Stomach (tissue), 4 donors: ENCODE results near the gene FGF14.

Experiments used
- POLR2A ChIP-seq, 4 donors: fragments of 450-650 bp; IDR thresholded peaks; one replicate each; pipeline ENCODE4 v1.6.1; 2016; ENCODE audit warnings: antibody characterized with exemption in 4 of 4, control low read depth in 2 of 4, mild to moderate bottlenecking in 1 of 4, moderate library complexity in 1 of 4
- POLR2AphosphoS5 ChIP-seq, 3 donors: sonication (generic); formaldehyde crosslinking; IDR thresholded peaks; one replicate each; pipeline ENCODE4 v1.6.1; 2016; ENCODE audit warnings: antibody characterized with exemption in 3 of 3
- TF ChIP-seq, protein P1 (sequence below), 7 experiments: fragments of 450-650 bp in 4 of 7; fragments of 200-600 bp in 3 of 7; sonication (generic) in 3 of 7; IDR thresholded peaks; one replicate each; pipeline ENCODE4 v1.5.1; 2016 to 2019; ENCODE audit warnings: antibody characterized with exemption in 7 of 7, control low read depth in 2 of 7, mild to moderate bottlenecking in 1 of 7

DNA sequence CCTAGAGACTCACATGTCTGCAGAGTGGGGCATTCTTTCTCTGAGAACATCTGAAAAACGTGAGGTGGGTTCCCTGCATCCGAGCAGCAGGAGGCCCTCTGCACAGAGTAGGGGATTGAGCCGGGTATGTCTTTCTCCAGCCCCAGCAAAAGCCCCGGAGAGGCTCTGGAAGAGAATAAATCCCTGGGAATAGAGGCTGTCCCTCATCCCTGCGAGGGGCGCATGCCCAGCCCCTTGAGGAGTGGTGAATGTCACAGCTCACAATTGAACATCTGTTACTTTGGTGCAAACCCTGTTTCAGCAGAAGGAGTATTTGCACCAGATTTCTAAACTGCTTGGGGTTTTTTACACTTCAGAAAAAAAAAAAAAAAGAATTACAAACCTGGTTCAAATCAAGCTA is 164.6 kb downstream of the FGF14 start:
- TF ChIP-seq, protein P1, sequence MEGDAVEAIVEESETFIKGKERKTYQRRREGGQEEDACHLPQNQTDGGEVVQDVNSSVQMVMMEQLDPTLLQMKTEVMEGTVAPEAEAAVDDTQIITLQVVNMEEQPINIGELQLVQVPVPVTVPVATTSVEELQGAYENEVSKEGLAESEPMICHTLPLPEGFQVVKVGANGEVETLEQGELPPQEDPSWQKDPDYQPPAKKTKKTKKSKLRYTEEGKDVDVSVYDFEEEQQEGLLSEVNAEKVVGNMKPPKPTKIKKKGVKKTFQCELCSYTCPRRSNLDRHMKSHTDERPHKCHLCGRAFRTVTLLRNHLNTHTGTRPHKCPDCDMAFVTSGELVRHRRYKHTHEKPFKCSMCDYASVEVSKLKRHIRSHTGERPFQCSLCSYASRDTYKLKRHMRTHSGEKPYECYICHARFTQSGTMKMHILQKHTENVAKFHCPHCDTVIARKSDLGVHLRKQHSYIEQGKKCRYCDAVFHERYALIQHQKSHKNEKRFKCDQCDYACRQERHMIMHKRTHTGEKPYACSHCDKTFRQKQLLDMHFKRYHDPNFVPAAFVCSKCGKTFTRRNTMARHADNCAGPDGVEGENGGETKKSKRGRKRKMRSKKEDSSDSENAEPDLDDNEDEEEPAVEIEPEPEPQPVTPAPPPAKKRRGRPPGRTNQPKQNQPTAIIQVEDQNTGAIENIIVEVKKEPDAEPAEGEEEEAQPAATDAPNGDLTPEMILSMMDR (IDR thresholded peaks at IDR 0.05): no peak
- TF ChIP-seq POLR2A (IDR thresholded peaks at IDR 0.05) (no peak), POLR2AphosphoS5 (IDR thresholded peaks at IDR 0.05) (no peak)
